IMR-90 (cell line): ENCODE results near the gene SLC31A1. TPM values are rescaled to one million over a fixed set of nuclear protein-coding genes. Genes with fewer than 3 reads are reported as not detected.
A peak's percentile ranks its signal among the peaks of the same experiment; 100 is the strongest.

Source experiments
- ATAC-seq: fragments of 200-7000 bp; cut with Tn5 transposase; 2 replicates; pipeline ENCODE4 v1.9.1; 2020; ENCODE audit warnings: low read depth, mild to moderate bottlenecking, moderate library complexity
- BruUV-seq: library from RNA; stranded (reverse); fragments of 400-500 nt; replicated peaks from 2 replicates; lab custom pipeline; 2021; lab: Mats Ljungman, UMichigan
- CTCF ChIA-PET: fragments of 300-600 bp; formaldehyde crosslinking; extraction: SDS; loops from one replicate; lab custom pipeline; 2021; ENCODE audit warnings: antibody characterized with exemption; lab: Yijun Ruan, JAX
- POLR2A ChIA-PET: fragments of 300-600 bp; sonication (Branson Sonifier 250); formaldehyde crosslinking; loops from one replicate; lab custom pipeline; 2022; ENCODE audit warnings: antibody characterized with exemption; ENCODE audit not compliant: unreplicated experiment; lab: Charles Lee
- DNase-seq: peaks from one replicate; pipeline ENCODE4 v3.0.0; 2013
- H2AFZ ChIP-seq: replicated peaks from 2 replicates; pipeline ENCODE3; 2013; ENCODE audit warnings: low read length, mild to moderate bottlenecking; ENCODE audit not compliant: poor library complexity
- H2AK5ac ChIP-seq: 2 replicates; pipeline ENCODE4 v1.6.1; 2013; ENCODE audit warnings: low read depth, low read length, inconsistent platforms
- H2AK9ac ChIP-seq: replicated peaks from 2 replicates; pipeline ENCODE3; 2013; ENCODE audit warnings: mild to moderate bottlenecking, low read depth, low read length, moderate library complexity; ENCODE audit not compliant: poor library complexity
- H2BK120ac ChIP-seq: 2 replicates; pipeline ENCODE4 v1.6.1; 2013; ENCODE audit warnings: low read depth, low read length, inconsistent platforms
- H2BK15ac ChIP-seq: 3 replicates; pipeline ENCODE4 v1.6.1; 2013; ENCODE audit warnings: low read depth, low read length, inconsistent platforms
- H2BK20ac ChIP-seq: 2 replicates; pipeline ENCODE4 v1.6.1; 2013; ENCODE audit warnings: low read depth, mild to moderate bottlenecking, inconsistent platforms, low read length, moderate library complexity
- H2BK5ac ChIP-seq: 2 replicates; pipeline ENCODE4 v1.6.1; 2013; ENCODE audit warnings: mild to moderate bottlenecking, low read depth, low read length, inconsistent platforms; ENCODE audit not compliant: poor library complexity, severe bottlenecking
- H3K14ac ChIP-seq: replicated peaks from 2 replicates; pipeline ENCODE4 v1.6.1; 2013; ENCODE audit warnings: low read depth, low read length, inconsistent platforms
- H3K18ac ChIP-seq: 2 replicates; pipeline ENCODE4 v1.6.1; 2013; ENCODE audit warnings: low read depth, low read length, control low read depth
- H3K23ac ChIP-seq: 2 replicates; pipeline ENCODE4 v1.6.1; 2013; ENCODE audit warnings: low read depth, low read length, inconsistent platforms
- H3K27ac ChIP-seq: 2 replicates; pipeline ENCODE4 v1.5.1; 2013; ENCODE audit warnings: mild to moderate bottlenecking, control low read depth, low read length; ENCODE audit not compliant: insufficient read depth
- H3K27me3 ChIP-seq: 2 replicates; pipeline ENCODE4 v1.6.1; 2013; ENCODE audit warnings: low read length; ENCODE audit not compliant: control insufficient read depth, insufficient read depth
- H3K36me3 ChIP-seq: 2 replicates; pipeline ENCODE4 v1.6.1; 2013; ENCODE audit warnings: low read length, mixed read lengths; ENCODE audit not compliant: control insufficient read depth, insufficient read depth
- H3K4ac ChIP-seq: 2 replicates; pipeline ENCODE4 v1.6.1; 2013; ENCODE audit warnings: low read depth, low read length, inconsistent platforms
- H3K4me1 ChIP-seq: 2 replicates; pipeline ENCODE4 v1.6.1; 2013; ENCODE audit warnings: low read length, mixed read lengths; ENCODE audit not compliant: control insufficient read depth, insufficient read depth
- H3K4me2 ChIP-seq: 2 replicates; pipeline ENCODE4 v1.6.1; 2013; ENCODE audit warnings: low read depth, mild to moderate bottlenecking, control low read depth, low read length, moderate library complexity
- H3K4me3 ChIP-seq: 2 replicates; pipeline ENCODE4 v1.5.1; 2013; ENCODE audit warnings: low read depth, mild to moderate bottlenecking, control low read depth, low read length, moderate library complexity; ENCODE audit not compliant: insufficient read depth
- H3K56ac ChIP-seq: 2 replicates; pipeline ENCODE4 v1.6.1; 2013; ENCODE audit warnings: low read length, inconsistent platforms; ENCODE audit not compliant: insufficient read depth; ENCODE audit errors: extremely low read depth
- H3K79me1 ChIP-seq, 2 experiments: 2 replicates each; pipeline ENCODE4 v1.6.1; 2013; ENCODE audit warnings: low read length in 2 of 2, inconsistent platforms in 1 of 2, low read depth in 1 of 2
- H3K9ac ChIP-seq: 2 replicates; pipeline ENCODE4 v1.6.1; 2013; ENCODE audit warnings: low read depth, low read length, control low read depth
- H3K9me1 ChIP-seq: 2 replicates; pipeline ENCODE4 v1.6.1; 2013; ENCODE audit warnings: low read length, inconsistent platforms; ENCODE audit not compliant: insufficient read depth
- H3K9me3 ChIP-seq: 2 replicates; pipeline ENCODE4 v1.6.1; 2013; ENCODE audit warnings: low read length; ENCODE audit not compliant: control insufficient read depth, insufficient read depth
- H4K20me1 ChIP-seq: 2 replicates; pipeline ENCODE4 v1.6.1; 2013; ENCODE audit warnings: low read length, inconsistent platforms; ENCODE audit not compliant: insufficient read depth
- H4K5ac ChIP-seq: 2 replicates; pipeline ENCODE4 v1.6.1; 2013; ENCODE audit warnings: mild to moderate bottlenecking, low read depth, low read length, control low read depth
- H4K8ac ChIP-seq, 2 experiments: 2 replicates each; pipeline ENCODE4 v1.6.1; 2013; ENCODE audit warnings: low read depth in 2 of 2, low read length in 2 of 2, control low read depth in 1 of 2, inconsistent platforms in 1 of 2
- H4K91ac ChIP-seq: 2 replicates; pipeline ENCODE4 v1.6.1; 2013; ENCODE audit warnings: low read depth, low read length, inconsistent platforms; ENCODE audit not compliant: insufficient read depth
- BHLHE40 ChIP-seq: fragments of 150-350 bp; IDR thresholded peaks from 2 replicates; pipeline ENCODE4 v1.6.1; 2016; ENCODE audit warnings: mild to moderate bottlenecking, low read depth, low read length
- CEBPB ChIP-seq: IDR thresholded peaks from 2 replicates; pipeline ENCODE4 v1.6.1; 2012; ENCODE audit warnings: low read depth, low read length, improper control_type of control experiment
- CHD1 ChIP-seq: IDR thresholded peaks from 2 replicates; pipeline ENCODE4 v1.6.1; 2012; ENCODE audit warnings: low read depth, low read length, improper control_type of control experiment
- CTCF ChIP-seq: conservative IDR thresholded peaks from 2 replicates; pipeline ENCODE4 v1.5.1; 2012; ENCODE audit warnings: mild to moderate bottlenecking, low read depth, low read length, improper control_type of control experiment
- FOS ChIP-seq: fragments of 150-350 bp; IDR thresholded peaks from 2 replicates; pipeline ENCODE4 v1.6.1; 2016; ENCODE audit warnings: low read depth, low read length
- MAZ ChIP-seq: IDR thresholded peaks from 2 replicates; pipeline ENCODE4 v1.6.1; 2012; ENCODE audit warnings: low read depth, mild to moderate bottlenecking, low read length, improper control_type of control experiment, moderate library complexity, borderline replicate concordance
- MXI1 ChIP-seq: IDR thresholded peaks from 2 replicates; pipeline ENCODE4 v1.6.1; 2012; ENCODE audit warnings: low read depth, mild to moderate bottlenecking, low read length, moderate library complexity, borderline replicate concordance
- NFE2L2 ChIP-seq: fragments of 150-350 bp; IDR thresholded peaks from 2 replicates; pipeline ENCODE4 v1.6.1; 2016; ENCODE audit warnings: low read depth, mild to moderate bottlenecking, low read length
- USF2 ChIP-seq: fragments of 150-350 bp; IDR thresholded peaks from 2 replicates; pipeline ENCODE4 v1.6.1; 2017; ENCODE audit warnings: mild to moderate bottlenecking, antibody characterized with exemption, low read length, low read depth
- WGBS, 2 experiments: methylation state at CpG; one replicate each; pipeline versions ENCODE4 v1.1.5 to v1.1.7; 2013; ENCODE audit warnings: missing lambda C conversion rate in 2 of 2; ENCODE audit not compliant: insufficient read length in 1 of 2; ENCODE audit errors: extremely low coverage in 2 of 2; 5-methylcytosine and 5-hydroxymethylcytosine counted together
- dilution Hi-C: fragments of 300-500 bp; cut with HindIII; formaldehyde crosslinking; loops from one replicate; pipeline ENCODE4 v1.14.3; 2018; ENCODE audit warnings: low sequenced_read_pairs; ENCODE audit not compliant: unreplicated experiment
- in situ Hi-C: fragments of 300-500 bp; cut with MboI; formaldehyde crosslinking; loops from 3 replicates; pipeline ENCODE4 v1.14.3; 2019; ENCODE audit warnings: low sequenced_read_pairs, inconsistent platforms, mixed read lengths
- intact Hi-C: fragments of 100-400 bp; cut with micrococcal nuclease; formaldehyde crosslinking; loops from 2 replicates; pipeline ENCODE4 v1.10.0; 2022
- polyA plus RNA-seq, 3 experiments: library from polyadenylated mRNA; depleted of rRNA; stranded (reverse); fragments of >200 nt; gene quantifications; 2 replicates each; pipeline ENCODE4 v1.2.3, GENCODE V29; 2012; ENCODE audit warnings: low replicate concordance in 1 of 3
- total RNA-seq: library from RNA; depleted of rRNA; stranded (reverse); fragments of >200 nt; gene quantifications from 2 replicates; pipeline ENCODE4 v1.2.3, GENCODE V29; 2012

SLC31A1 gene
- total and polyA plus RNA-seq, 2 of the 4 experiments (the other 2 are of a cell fraction), result 17.9 to 23.3 TPM

- Histone ChIP-seq H3K56ac (peak overlapping the region; percentile 36), H2AK5ac (peak overlapping the region; percentile 52), H3K27me3 (no peaks in the 10 kb centered on the region), H4K8ac (peak overlapping the region; percentile 45 to 88), H3K4me3 (no peak overlapping the region), H3K4me1 (peaks cover 6% of the 10 kb centered on the region), H3K4ac (peak overlapping the region; percentile 95), H3K9me1 (peaks cover 15% of the 10 kb centered on the region), H4K5ac (peak overlapping the region; percentile 76; the same call in 1 of the 2 replicates), H3K9ac (peak overlapping the region; percentile 0; the same call in 1 of the 2 replicates), H2AK9ac (peak overlapping the region; percentile 77), H3K36me3 (peaks cover 16% of the 10 kb centered on the region), H2BK5ac (peak overlapping the region; percentile 80), H4K91ac (peak overlapping the region; percentile 81), H4K20me1 (no peaks in the 10 kb centered on the region), H3K9me3 (no peaks in the 10 kb centered on the region), H3K79me1 (peaks cover 4 to 20% of the 10 kb centered on the region in 2 experiments; a peak in 3 of 4 replicates), H3K18ac (peak overlapping the region; percentile 83), H3K23ac (peak overlapping the region; percentile 91), H2AFZ (peak overlapping the region; percentile 79), H2BK120ac (peak overlapping the region; percentile 92), H3K14ac (peak overlapping the region; percentile 88), H2BK20ac (peak overlapping the region; percentile 94), H2BK15ac (peak overlapping the region; percentile 64; the same call in 2 of the 3 replicates), H3K4me2 (peak overlapping the region; percentile 52; the same call in 1 of the 2 replicates), H3K27ac (peak overlapping the region; percentile 52)
- TF ChIP-seq MXI1, result peak; percentile 70
- peak; percentile 37; the same call in 1 of the 2 replicates for TF ChIP-seq USF2
- peak; percentile 59; the same call in 1 of the 2 replicates for TF ChIP-seq BHLHE40
- peak; percentile 56 for TF ChIP-seq FOS
- TF ChIP-seq CHD1, result no peak
- no peak for TF ChIP-seq CTCF
- peak; percentile 95 for TF ChIP-seq CEBPB
- no peak for TF ChIP-seq NFE2L2
- no peak for TF ChIP-seq MAZ
- CTCF ChIA-PET, result no interaction called here
- in situ Hi-C loops (no loop called here), intact Hi-C loops (loop anchor here (2.0 kb wide), 1 partner anchor 33 kb away; the partner anchor contains the start of genes FKBP15 and SLC31A1), dilution Hi-C loops (no loop called here)
- WGBS, 2 experiments, result 68% methylated on average over 5 of the region's 9 CpGs; no CpG with 5 or more reads in 1 of the 2 experiments
- DNase-seq (peak; percentile 94), ATAC-seq (peak; percentile 94)
- no TSS peak for BruUV-seq
- POLR2A ChIA-PET, result no interaction called here
These were observed 33.3 kb upstream of the SLC31A1 start for GRCh38 chr9:113187929-113188595.
